HG03103 (cell line): Measurements from ENCODE around the gene NLRP7.

ENCODE experiments used
- ATAC-seq: cut with Tn5 transposase; IDR thresholded peaks from one replicate; pipeline ENCODE4 v1.9.1; 2021; ENCODE audit warnings: low read depth; ENCODE audit not compliant: unreplicated experiment

NLRP7 gene

DNA sequence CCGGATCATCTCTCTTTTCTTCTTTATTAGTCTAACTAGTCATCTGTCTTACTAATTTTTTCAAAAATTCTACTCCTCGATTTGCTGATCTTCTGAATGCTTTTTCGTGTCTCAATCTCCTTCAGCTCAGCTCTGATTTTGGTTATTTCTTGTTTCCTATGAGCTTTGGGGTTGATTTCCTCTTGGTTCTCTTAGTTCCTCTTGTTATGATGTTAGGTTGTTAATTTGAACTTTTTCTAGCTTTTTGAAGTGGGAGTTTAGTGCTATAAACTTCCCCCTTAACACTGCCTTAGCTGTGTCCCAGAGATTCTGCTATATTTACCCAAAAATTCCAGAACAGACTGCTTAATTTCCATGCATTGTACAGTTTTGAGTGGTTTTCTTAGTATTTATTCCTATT lies 69.9 kb downstream of the NLRP7 start:
- no peak for ATAC-seq

- ATAC-seq, result no peak
These were observed 71.8 kb downstream of the NLRP7 start for GRCh38 chr19:54875506-54875905.

DNA sequence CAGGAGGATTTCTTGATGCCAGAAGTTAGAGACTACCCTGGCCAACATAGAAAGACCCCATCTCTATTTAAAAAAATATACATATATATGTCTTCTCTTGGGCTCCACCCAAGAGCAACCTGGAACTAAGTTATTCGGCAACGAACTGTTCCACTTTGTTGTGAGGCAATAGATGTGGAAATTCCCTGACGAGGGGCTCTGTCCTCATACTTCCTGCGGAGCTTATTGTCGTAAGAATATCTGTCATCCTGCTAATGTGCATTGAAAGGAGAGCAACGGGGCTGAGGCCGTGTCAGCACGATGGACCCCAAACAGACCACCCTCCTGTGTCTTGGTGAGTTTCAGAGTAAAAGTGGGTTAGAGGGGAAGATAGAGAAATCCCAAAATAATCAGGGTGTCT lies 73.3 kb downstream of the NLRP7 start, which contains the start of gene FCAR:
Gene FCAR, plus strand, starts transcription at position 246 of the 400 bp plus-strand sequence. Its CDS starts 55 bp downstream, at position 301.
- ATAC-seq, result no peak
